HepG2 (cell line): ENCODE results near the gene HEATR1. TPM values are rescaled to one million over a fixed set of nuclear protein-coding genes. Genes with fewer than 3 reads are reported as not detected.

Source experiments
- ATF5 ChIP-seq: sonication (generic); formaldehyde crosslinking; IDR thresholded peaks from 2 replicates; pipeline ENCODE4 v1.4.0; 2020; ENCODE audit warnings: mild to moderate bottlenecking, low read depth, missing genetic modification reagents
- CBX1 ChIP-seq: IDR thresholded peaks from one replicate; pipeline ENCODE4 v1.6.1; 2016; ENCODE audit warnings: antibody characterized with exemption, low read depth
- HIC2 ChIP-seq: sonication (generic); formaldehyde crosslinking; IDR thresholded peaks from 2 replicates; pipeline ENCODE4 v1.9.0; 2022; ENCODE audit warnings: low read depth, missing genetic modification reagents
- HOXA9 ChIP-seq: sonication (generic); formaldehyde crosslinking; IDR thresholded peaks from 2 replicates; pipeline ENCODE4 v1.8.1; 2022; ENCODE audit warnings: missing genetic modification reagents, mild to moderate bottlenecking, moderate library complexity, borderline replicate concordance
- NFKB2 ChIP-seq: sonication (generic); formaldehyde crosslinking; IDR thresholded peaks from 2 replicates; pipeline ENCODE4 v1.4.0; 2020; ENCODE audit warnings: missing genetic modification reagents, borderline replicate concordance
- POLR2AphosphoS2 ChIP-seq: IDR thresholded peaks from 2 replicates; pipeline ENCODE4 v1.6.1; 2011; ENCODE audit warnings: low read depth, low read length, improper control_type of control experiment
- PRMT3 ChIP-seq: sonication (generic); formaldehyde crosslinking; IDR thresholded peaks from 2 replicates; pipeline ENCODE4 v1.8.1; 2022; ENCODE audit warnings: low read depth, mild to moderate bottlenecking, moderate library complexity, missing genetic modification reagents, borderline replicate concordance
- SALL1 ChIP-seq: sonication (generic); formaldehyde crosslinking; IDR thresholded peaks from 2 replicates; pipeline ENCODE4 v1.8.0; 2022; ENCODE audit warnings: mild to moderate bottlenecking, missing genetic modification reagents
- SAP130 ChIP-seq: IDR thresholded peaks from 2 replicates; pipeline ENCODE4 v1.6.1; 2016; ENCODE audit warnings: low read depth
- SETDB1 ChIP-seq: sonication (generic); formaldehyde crosslinking; IDR thresholded peaks from 2 replicates; pipeline ENCODE4 v1.5.1; 2020; ENCODE audit warnings: missing genetic modification reagents, mild to moderate bottlenecking, borderline replicate concordance
- THAP8 ChIP-seq: sonication (generic); formaldehyde crosslinking; IDR thresholded peaks from 2 replicates; pipeline ENCODE4 v1.5.1; 2020; ENCODE audit warnings: missing genetic modification reagents, mild to moderate bottlenecking, borderline replicate concordance
- XRCC5 ChIP-seq: fragments of 200-400 bp; formaldehyde crosslinking; optimal IDR thresholded peaks from 2 replicates; pipeline ENCODE3; 2017; ENCODE audit warnings: mild to moderate bottlenecking, low read length
- ZFP36L1 ChIP-seq: sonication (generic); formaldehyde crosslinking; IDR thresholded peaks from 2 replicates; pipeline ENCODE4 v1.8.0; 2022; ENCODE audit warnings: mild to moderate bottlenecking, missing genetic modification reagents, moderate library complexity
- ZNF17 ChIP-seq: sonication (generic); formaldehyde crosslinking; IDR thresholded peaks from 2 replicates; pipeline ENCODE4 v1.5.0; 2020; ENCODE audit warnings: mild to moderate bottlenecking, missing genetic modification reagents
- ZNF180 ChIP-seq: sonication (generic); formaldehyde crosslinking; IDR thresholded peaks from 2 replicates; pipeline ENCODE4 v1.4.0; 2020; ENCODE audit warnings: low read depth, missing genetic modification reagents, borderline replicate concordance
- ZNF335 ChIP-seq: sonication (generic); formaldehyde crosslinking; IDR thresholded peaks from 2 replicates; pipeline ENCODE4 v1.4.0; 2020; ENCODE audit warnings: missing genetic modification reagents
- ZNF512 ChIP-seq: sonication (generic); formaldehyde crosslinking; IDR thresholded peaks from 2 replicates; pipeline ENCODE4 v1.4.0; 2020; ENCODE audit warnings: mild to moderate bottlenecking, missing genetic modification reagents
- ZNF552 ChIP-seq: sonication (generic); formaldehyde crosslinking; IDR thresholded peaks from 2 replicates; pipeline ENCODE4 v1.9.0; 2022; ENCODE audit warnings: missing genetic modification reagents, mild to moderate bottlenecking, borderline replicate concordance
- ZNF709 ChIP-seq: sonication (generic); formaldehyde crosslinking; IDR thresholded peaks from 2 replicates; pipeline ENCODE4 v1.5.0; 2020; ENCODE audit warnings: mild to moderate bottlenecking, missing genetic modification reagents
- ZNF891 ChIP-seq: sonication (generic); formaldehyde crosslinking; IDR thresholded peaks from 2 replicates; pipeline ENCODE4 v1.5.0; 2020; ENCODE audit warnings: mild to moderate bottlenecking, missing genetic modification reagents
- ZUFSP ChIP-seq: sonication (generic); formaldehyde crosslinking; IDR thresholded peaks from 2 replicates; pipeline ENCODE4 v1.9.0; 2021; ENCODE audit warnings: missing genetic modification reagents, mild to moderate bottlenecking, borderline replicate concordance
- polyA plus RNA-seq, 8 experiments: library from polyadenylated mRNA; depleted of rRNA in 3 of 8; stranded (reverse) in 7 of 8; unstranded in 1 of 8; fragments of >200 nt; fragmentation: Illumina TruSeq in 4 of 8; extraction: Trizol in 4 of 8; gene quantifications; 2 replicates each; pipeline versions ENCODE4 v1.2.1 to v1.2.3, GENCODE V29; 2011 to 2016; ENCODE audit warnings: low read depth in 4 of 8, missing spikeins in 1 of 8, mixed read lengths in 1 of 8; ENCODE audit not compliant: insufficient read depth in 1 of 8
- total RNA-seq, 5 experiments: library from RNA; depleted of rRNA; stranded (reverse); fragments of >200 nt; fragmentation: Illumina TruSeq; extraction: Trizol; gene quantifications; 2 replicates each; pipeline ENCODE4 v1.2.3, GENCODE V29; 2016; ENCODE audit warnings: low read depth in 1 of 5

HEATR1 gene
- total and polyA plus RNA-seq, 2 of the 13 experiments (the other 11 are each of a cell fraction or from before 2014, with no cell fraction given), result 10.2 to 45.8 TPM

GRCh38 chr1:236603991-236604904 lies at the start of gene HEATR1 (continued):
- TF ChIP-seq ZNF180 (CRISPR knock-in tag) (no peak), POLR2AphosphoS2 (no peak), ATF5 (CRISPR knock-in tag) (no peak), SETDB1 (CRISPR knock-in tag) (no peak), ZNF891 (CRISPR knock-in tag) (no peak), SAP130 (CRISPR knock-in tag) (peak; percentile 99), HIC2 (CRISPR knock-in tag) (no peak), HOXA9 (no peak), ZNF552 (0 out of 2 replicates have a peak, but pooled peaks have one; percentile 45), ZNF512 (CRISPR knock-in tag) (no peak), ZFP36L1 (no peak; the same call in 1 of the 2 replicates), ZUFSP (CRISPR knock-in tag) (no peak), CBX1 (peak; percentile 74), NFKB2 (peak; percentile 59; the same call in 1 of the 2 replicates), XRCC5 (peak; percentile 52), PRMT3 (CRISPR knock-in tag) (no peak), ZNF17 (no peak), THAP8 (CRISPR knock-in tag) (no peak), SALL1 (CRISPR knock-in tag) (peak; percentile 89), ZNF709 (peak; percentile 82; the same call in 1 of the 2 replicates), ZNF335 (CRISPR knock-in tag) (no peak)
